Stimulated activated CD8-positive, alpha-beta memory T cell treated with anti-CD3 and anti-CD28 coated beads, Interleukin-7, amount 100 ng/mL, for 48 hours (primary cell): Measurements from ENCODE around the gene PGAP3.

Source experiments
- DNase-seq, 2 donors: peaks; one replicate each; pipeline ENCODE4 v3.0.0-alpha.2; 2020; ENCODE audit warnings: low read depth in 1 of 2; ENCODE audit errors: extremely low read depth in 1 of 2

Gene PGAP3

DNA sequence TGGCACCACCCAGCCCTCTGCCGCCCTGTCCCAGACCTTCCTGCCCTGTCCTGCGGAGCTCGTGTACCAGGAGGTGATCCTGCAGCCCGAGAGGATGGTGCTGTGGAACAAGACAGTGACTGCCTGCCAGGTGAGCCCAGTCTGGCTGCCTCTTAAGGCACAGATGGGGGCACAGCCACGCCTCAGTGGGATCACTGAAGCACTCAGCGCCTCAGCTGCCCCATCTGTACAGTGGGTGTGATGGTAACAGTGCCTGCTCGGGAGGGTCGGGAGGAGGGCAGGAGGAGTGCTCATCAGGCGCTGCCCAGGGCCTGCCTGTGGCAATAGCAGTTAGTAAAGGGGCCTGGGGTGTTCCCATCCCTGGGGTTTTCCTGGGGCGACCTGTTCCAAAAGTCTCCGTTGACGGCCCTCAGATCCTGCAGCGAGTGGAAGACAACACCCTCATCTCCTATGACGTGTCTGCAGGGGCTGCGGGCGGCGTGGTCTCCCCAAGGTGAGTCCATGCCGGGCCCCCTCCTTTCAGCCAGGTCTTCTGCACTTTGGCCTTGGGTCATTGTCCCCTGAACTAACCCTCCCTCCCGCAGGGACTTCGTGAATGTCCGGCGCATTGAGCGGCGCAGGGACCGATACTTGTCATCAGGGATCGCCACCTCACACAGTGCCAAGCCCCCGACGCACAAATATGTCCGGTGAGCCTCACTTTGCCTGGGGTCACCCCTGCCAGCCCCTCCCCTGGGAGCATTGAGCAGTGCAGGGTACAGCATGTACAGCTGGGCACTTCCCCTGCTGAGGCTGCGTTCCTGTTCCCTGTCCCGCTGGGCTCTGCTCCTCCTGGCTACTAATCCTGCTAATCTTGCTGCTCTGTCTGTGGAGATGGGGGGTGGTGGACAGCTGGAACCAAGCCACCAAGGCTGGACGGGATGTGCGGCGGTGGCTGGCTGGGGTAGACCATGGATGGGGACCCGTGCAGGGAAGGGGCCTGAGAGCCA is 27.2 kb downstream of the PGAP3 start:
- no peak for DNase-seq

GRCh38 chr17:39660011-39660360 is 27.9 kb downstream of the PGAP3 start:
- DNase-seq, result no peak

DNA sequence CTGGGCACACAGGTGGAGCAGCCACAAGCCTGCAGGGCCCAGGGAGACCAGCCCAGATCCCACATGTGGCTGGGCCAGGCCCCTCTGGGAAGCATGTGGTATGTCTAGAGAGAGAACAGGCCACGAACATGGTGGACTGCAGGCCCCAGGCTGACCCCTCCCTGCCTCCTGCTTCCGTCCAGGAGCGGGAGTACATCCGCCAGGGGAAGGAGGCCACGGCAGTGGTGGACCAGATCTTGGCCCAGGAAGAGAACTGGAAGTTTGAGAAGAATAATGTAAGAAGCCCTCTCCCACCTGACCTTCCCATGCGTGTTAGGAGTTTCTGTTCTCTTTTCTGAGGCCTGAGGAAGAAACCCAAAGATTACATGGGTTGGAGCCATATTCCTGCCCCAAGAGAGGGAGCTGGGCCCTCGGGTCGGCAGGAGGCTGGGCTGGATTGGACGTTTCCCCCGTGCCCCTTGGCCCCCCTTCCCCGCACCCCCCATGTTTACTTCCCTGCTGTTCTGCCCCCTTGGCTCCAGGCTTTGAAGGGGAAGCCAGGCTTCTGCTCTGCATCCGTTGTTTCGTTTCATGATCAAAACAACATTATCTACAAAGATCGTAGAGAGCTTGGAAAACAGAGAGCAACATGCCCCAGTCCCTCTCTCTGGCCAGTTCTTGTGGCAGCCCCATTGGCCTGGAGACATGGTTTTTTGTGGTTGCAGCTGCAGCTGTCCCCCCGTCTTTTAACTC is 28.4 kb downstream of the PGAP3 start:
- DNase-seq, result no peak

DNA sequence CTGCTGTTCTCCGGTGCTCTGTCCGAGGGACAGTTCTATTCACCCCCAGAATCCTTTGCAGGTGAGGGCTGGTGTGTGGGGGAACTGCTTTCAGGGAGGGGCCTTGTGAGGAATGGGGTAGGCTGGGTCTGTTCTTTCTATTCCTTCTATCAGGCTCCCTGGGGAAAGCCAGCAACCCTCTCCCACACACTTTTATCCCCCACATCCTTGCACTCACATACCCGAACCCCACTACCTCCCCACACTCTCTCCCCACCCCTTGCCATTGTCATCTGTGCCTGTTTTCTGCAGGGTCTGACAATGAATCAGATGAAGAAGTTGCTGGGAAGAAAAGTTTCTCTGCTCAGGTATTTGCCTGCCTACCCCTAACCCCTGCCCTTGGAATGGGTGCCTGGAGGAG is 29.1 kb downstream of the PGAP3 start:
- no peak for DNase-seq

DNA sequence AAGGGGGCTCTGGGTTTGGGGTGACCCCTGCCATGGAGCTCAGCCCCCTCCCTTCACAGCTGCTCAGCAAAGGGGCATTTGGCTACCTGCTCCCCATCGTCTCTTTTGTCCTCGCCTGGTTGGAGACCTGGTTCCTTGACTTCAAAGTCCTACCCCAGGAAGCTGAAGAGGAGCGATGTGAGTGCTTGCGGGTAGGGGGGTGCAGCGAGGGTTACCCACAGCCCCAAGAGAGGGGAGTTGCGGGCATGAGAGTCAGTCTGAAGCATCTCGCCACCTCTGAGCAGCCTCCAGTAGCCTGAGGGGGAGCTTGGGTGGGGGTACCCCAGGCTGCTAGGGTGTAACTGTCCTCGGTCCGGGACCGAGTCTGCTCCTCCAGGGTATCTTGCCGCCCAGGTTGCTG is 29.5 kb downstream of the PGAP3 start:
- DNase-seq, result no peak

DNA sequence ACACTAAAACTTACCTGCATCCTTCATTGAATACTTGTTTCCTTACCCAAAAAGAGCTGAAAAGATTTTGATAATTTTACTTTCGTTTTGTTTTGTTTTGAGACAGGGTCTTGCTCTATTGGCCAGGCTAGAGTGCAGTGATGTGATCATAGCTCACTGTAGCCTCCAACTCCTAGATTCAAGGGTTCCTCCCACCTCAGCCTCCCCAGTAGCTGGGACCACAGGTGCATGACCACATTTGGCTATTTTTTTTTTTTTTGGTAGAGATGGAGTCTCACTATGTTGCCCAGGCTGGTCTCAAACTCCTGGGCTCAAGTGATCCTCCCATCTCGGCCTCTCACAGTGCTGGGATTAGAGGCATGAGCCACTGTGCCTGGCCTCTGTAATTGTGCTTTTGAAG is 32.8 kb downstream of the PGAP3 start:
- DNase-seq, result no peak

DNA sequence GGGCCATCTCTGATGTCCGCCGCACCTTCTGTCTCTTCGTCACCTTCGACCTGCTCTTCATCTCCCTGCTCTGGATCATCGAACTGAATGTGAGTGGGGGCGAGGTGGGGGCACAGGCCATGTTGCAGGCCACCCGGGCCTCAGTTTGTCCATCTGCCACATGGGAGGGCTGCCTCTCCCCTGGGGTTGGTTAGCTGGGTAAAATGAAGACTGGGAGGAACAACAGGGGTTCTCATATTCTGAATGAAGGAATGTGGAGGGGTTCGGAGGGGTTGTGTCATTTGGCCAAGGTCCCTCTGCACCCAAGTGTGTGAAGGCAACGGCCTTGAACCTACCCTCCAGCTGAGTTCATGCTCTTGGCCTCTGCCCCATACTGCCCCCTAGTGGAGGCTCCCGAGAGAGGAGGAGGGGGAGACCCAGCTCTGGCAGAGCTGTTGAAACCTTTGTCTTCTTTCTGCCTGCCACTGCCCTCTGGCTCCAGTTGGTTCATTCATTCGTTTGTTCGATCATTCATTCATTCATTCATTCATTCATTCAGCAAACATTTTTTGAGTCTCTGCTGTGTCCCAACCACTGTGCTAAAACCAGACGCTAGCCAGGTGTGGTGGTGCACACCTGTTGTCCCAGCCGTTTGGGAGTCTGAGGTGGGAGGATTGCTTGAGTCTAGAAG is 34.1 kb downstream of the PGAP3 start:
- DNase-seq, result peak; percentile 36 to 67

DNA sequence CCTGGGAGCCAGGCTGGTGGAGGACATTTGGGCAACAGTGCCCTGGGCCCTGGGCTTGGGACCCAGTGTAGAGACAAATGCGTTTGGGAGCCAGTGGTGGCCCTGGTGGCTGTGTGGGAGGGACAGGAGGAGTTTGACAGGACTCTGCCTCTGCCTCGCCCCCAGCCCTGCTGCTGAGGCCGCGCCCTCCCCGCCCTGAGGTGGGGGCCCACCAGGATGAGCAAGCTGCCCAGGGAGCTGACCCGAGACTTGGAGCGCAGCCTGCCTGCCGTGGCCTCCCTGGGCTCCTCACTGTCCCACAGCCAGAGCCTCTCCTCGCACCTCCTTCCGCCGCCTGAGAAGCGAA is 34.6 kb downstream of the PGAP3 start:
- DNase-seq, result no peak

DNA sequence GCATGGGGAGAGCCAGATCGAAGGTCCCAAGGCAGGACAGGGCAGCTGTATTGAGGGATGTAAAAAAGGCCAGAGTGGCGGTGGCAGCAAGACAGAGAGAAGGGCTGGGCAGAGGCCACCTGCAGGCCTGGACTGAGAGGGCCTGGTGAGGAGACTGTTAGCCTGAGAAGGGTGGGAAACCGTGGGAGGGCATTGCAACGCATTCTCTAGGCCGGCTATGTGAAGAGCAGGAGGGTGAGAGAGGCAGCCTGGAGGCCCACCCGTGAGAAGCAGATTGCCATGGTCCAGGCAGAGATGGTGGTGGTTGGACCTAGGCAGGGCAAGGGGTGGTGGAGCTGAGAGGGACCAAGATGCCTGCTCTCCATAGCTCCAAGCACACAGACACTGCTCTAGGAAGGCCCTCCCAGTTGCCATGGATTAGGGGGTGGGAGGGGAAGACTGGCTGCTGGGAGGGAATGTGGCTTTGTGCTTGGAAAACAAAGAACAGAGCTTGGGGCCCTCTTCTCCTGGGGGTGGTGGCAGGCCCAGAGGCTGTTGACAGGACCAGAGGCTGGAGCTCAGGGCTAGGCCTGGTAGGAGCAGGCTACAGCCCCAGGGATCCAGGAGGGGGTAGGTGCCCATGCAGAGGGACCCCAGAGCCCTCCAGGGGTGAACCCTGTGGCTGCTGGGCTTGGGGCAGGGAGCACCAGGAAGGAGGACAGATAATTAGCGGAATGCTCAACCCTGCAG is 35.1 kb downstream of the PGAP3 start:
- DNase-seq, result no peak

GRCh38 chr17:39651923-39652586 is 35.8 kb downstream of the PGAP3 start:
- no peak for DNase-seq

GRCh38 chr17:39650121-39650579 is 37.7 kb downstream of the PGAP3 start:
- no peak for DNase-seq

DNA sequence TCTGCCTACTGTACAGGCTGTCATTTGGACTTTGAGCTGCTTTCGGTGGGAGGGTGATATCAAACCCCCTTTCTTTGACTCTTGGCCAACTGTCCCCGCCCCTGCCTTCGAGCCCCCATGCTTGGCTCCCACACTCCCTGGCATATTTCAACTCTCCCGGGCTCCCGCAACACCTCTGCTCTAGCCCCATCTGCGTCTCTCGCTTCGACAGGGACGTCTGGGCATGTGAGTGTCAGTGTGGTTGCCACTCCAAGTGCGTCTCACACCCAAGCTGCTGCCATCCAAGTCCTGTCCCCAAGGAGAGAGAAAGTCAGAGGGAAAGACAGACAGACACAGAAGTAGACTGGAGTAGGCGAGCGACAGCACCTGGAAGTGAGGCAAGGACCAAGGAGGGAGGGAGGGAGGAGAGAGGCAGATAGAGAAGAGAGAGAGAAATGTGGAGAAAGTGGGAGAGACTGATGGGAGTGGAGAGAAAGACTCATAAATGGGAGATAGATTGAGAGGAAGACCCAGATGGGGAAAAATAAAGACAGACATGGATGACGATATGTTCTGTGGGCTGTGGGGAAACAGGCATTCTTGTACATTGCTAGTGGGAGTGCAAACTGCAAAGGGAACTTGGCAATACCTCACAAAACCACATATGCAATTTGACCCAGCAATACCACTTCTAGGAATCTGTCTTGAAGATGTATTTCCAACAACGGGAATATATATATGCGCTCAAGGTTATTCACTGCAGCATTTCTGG is 39.1 kb downstream of the PGAP3 start:
- DNase-seq, result no peak

DNA sequence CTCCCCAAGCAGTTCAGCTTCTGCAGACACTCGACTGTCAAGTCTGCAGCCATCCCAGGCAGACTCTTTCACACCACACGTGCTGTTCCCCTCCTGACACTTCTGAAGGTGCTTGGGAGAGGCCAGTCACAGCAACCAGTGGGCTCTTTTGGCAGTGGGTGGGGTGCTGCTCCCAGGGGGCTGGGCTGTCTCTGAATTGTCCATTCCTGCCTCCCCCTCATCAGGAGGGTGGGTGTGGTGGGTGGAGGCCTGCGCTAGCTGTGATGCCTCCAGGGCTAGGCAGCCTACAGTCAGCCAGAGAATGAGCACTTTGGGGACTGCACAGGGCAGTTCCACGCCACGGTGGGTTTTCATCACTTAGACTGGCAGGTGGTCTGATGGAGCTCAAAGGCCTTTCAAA is 40.6 kb downstream of the PGAP3 start:
- DNase-seq, result no peak

GRCh38 chr17:39643271-39643670 is 44.6 kb downstream of the PGAP3 start:
- DNase-seq, result no peak

DNA sequence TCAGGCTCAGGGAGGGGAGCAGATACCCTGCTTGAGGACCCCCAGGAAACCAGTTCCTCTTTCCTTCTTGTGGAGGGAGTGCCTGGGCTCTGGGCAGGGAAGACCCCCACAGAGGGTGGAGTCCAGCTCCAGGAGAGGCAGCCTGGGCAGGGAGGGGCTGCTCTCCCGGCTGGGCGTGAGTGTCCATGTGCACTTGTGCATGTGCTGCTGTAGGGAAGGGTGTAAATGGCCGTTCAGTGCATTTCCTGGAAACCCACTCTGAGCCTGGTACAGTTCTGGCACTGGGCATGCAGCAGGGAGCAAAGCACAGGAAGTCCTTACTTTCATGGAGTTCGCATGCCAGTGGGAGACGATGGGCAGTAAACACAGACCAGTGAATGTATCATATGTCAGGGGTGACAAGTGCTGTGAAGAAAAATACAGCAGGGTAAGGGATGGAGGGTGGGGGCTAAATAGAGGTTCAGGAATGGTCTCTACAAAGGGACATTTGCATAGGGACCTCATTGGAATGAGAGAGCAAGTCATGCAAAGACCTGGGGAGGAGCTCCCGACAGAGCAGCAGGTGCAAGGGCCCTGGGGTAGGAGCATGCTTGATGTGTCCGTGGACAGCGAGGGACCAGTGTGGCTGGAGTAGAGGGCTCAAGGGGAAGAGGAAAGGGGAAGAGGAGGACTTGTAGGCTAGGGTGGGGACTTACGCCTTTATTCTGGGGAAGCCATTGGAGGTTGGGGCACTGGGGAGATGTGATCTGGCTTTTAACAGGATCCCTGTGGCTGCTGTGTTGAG is 45.4 kb downstream of the PGAP3 start:
- no peak for DNase-seq

DNA sequence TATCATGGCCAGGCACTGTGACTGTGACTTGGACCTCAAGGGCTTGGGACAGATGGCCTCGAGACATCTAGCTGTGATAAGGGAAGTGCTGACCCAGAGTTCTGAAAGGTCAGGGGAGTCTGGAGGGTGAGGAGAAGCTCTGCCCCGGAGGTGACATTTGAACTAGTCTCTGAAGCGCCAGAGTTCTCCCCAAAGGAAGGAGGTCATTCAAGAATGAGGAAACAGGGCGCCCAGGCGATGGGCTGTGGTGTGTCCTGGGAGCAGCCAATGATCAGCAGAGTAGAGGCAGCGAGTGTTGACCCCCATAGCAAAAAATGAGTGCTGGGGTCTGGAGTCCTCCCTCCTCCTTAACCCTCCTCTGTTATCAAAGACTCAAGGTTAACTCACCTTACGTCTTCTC is 46.0 kb downstream of the PGAP3 start:
- DNase-seq, result no peak

DNA sequence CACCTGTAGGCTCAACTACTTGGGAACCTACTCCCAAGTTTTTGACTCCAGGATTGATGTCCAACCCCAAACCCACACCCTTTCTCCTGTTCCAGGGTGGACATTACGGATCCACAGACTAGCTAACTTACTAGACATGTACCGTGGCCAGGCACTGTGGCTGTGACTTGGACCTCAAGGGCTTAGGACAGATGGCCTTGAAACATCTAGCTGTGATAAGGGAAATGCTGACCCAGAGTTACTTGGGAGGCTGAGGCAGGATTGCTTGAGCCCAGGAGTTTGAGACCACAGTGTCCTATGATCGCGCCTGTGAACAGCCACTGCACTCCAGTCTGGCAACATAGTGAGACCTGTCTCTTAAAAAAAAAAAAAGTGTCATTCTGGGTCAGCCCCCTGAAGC is 46.8 kb downstream of the PGAP3 start:
- DNase-seq, result no peak

GRCh38 chr17:39640591-39641031 is 47.2 kb downstream of the PGAP3 start:
- no peak for DNase-seq
